Breast epithelium (tissue), 4 donors: Measurements from ENCODE around the gene BDP1. TPM values are rescaled to one million over a fixed set of nuclear protein-coding genes. Genes with fewer than 3 reads are reported as not detected.

ENCODE experiments used
- DNase-seq, 2 donors: peaks; one replicate each; pipeline ENCODE4 v3.0.0-alpha.2; 2019; ENCODE audit warnings: low spot score in 2 of 2
- H3K27ac ChIP-seq, 2 donors: fragments of 200-600 bp; sonication (generic) in 1 of 2; one replicate each; pipeline ENCODE4 v1.5.1; 2016 to 2019; ENCODE audit warnings: mild to moderate bottlenecking in 1 of 2
- H3K27me3 ChIP-seq, 2 donors: fragments of 200-600 bp; sonication (generic) in 1 of 2; one replicate each; pipeline versions ENCODE4 v1.5.1 to v1.6.0; 2017 to 2019; ENCODE audit warnings: control low read depth in 1 of 2, mild to moderate bottlenecking in 1 of 2
- H3K36me3 ChIP-seq: fragments of 200-600 bp; one replicate; pipeline ENCODE4 v1.5.1; 2019
- H3K4me1 ChIP-seq, 2 donors: fragments of 200-600 bp; sonication (generic); one replicate each; pipeline ENCODE4 v1.5.1; 2016 to 2019; ENCODE audit warnings: control low read depth in 1 of 2
- H3K4me3 ChIP-seq, 3 donors: fragments of 200-600 bp; sonication (generic); 1 replicate in 2 of 3; 2 replicates in 1 of 3; pipeline ENCODE4 v1.5.1; 2016 to 2019; ENCODE audit warnings: mild to moderate bottlenecking in 3 of 3, moderate library complexity in 2 of 3
- H3K9me3 ChIP-seq, 2 donors: fragments of 200-600 bp; sonication (generic) in 1 of 2; one replicate each; pipeline ENCODE4 v1.5.1; 2016 to 2019; ENCODE audit warnings: control low read depth in 1 of 2
- POLR2A ChIP-seq: fragments of 450-650 bp; IDR thresholded peaks from one replicate; pipeline ENCODE4 v1.6.1; 2016; ENCODE audit warnings: antibody characterized with exemption, mild to moderate bottlenecking, moderate library complexity
- POLR2AphosphoS5 ChIP-seq, 3 donors: sonication (generic); formaldehyde crosslinking; IDR thresholded peaks; one replicate each; pipeline ENCODE4 v1.6.1; 2017; ENCODE audit warnings: antibody characterized with exemption in 3 of 3
- intact Hi-C: fragments of 100-400 bp; cut with DNase I; formaldehyde crosslinking; loops from one replicate; pipeline ENCODE4 v1.15.1; 2023; ENCODE audit warnings: low total_unique reads
- total RNA-seq, 3 donors: library from RNA; depleted of rRNA; stranded (reverse); fragments of >200 nt; gene quantifications; one replicate each; pipeline ENCODE4 v1.1.0, GENCODE V29; 2016
- TF ChIP-seq, protein P1 (sequence below), 3 donors: fragments of 450-650 bp; IDR thresholded peaks; one replicate each; pipeline ENCODE4 v1.5.1; 2016 to 2017; ENCODE audit warnings: antibody characterized with exemption in 3 of 3, mild to moderate bottlenecking in 3 of 3, moderate library complexity in 3 of 3

The BDP1 gene
- total RNA-seq, 3 donors from 2014 or later: 26.4 to 119 (median 41.6) TPM

DNA sequence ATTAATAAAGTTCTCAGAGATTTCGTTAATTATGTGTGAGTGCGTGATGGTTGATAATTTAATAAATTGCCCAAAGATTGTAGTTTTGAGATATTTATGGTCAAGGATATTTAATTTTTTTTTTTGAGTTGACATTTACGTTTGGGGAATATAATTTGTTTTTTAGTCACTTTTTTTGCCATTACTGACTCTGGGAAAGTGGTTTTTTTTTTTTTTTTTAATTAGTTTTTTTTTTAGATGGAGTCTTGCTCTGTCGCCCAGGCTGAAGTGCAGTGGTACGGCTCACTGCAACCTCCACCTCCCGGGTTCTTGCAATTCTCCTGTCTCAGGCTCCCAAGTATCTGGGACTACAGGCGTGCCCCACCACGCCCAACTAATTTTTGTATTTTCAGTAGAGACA is 1.7 kb downstream of the BDP1 start:
- no peak overlapping the region for H3K27ac ChIP-seq
- no peaks in the 10 kb centered on the region for H3K4me1 ChIP-seq
- no peaks in the 10 kb centered on the region for H3K36me3 ChIP-seq
- TF ChIP-seq, protein P1, sequence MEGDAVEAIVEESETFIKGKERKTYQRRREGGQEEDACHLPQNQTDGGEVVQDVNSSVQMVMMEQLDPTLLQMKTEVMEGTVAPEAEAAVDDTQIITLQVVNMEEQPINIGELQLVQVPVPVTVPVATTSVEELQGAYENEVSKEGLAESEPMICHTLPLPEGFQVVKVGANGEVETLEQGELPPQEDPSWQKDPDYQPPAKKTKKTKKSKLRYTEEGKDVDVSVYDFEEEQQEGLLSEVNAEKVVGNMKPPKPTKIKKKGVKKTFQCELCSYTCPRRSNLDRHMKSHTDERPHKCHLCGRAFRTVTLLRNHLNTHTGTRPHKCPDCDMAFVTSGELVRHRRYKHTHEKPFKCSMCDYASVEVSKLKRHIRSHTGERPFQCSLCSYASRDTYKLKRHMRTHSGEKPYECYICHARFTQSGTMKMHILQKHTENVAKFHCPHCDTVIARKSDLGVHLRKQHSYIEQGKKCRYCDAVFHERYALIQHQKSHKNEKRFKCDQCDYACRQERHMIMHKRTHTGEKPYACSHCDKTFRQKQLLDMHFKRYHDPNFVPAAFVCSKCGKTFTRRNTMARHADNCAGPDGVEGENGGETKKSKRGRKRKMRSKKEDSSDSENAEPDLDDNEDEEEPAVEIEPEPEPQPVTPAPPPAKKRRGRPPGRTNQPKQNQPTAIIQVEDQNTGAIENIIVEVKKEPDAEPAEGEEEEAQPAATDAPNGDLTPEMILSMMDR (IDR thresholded peaks at IDR 0.05): no peak
- TF ChIP-seq POLR2A: no peak
- TF ChIP-seq POLR2AphosphoS5 (IDR thresholded peaks at IDR 0.05): no peak
- DNase-seq: no peak
- H3K9me3 ChIP-seq: no peaks in the 10 kb centered on the region
- peak overlapping the region in 2 of 3 donors; percentile 69 to 88 for H3K4me3 ChIP-seq
- intact Hi-C loops: no loop called here
- H3K27me3 ChIP-seq: no peaks in the 10 kb centered on the region

DNA sequence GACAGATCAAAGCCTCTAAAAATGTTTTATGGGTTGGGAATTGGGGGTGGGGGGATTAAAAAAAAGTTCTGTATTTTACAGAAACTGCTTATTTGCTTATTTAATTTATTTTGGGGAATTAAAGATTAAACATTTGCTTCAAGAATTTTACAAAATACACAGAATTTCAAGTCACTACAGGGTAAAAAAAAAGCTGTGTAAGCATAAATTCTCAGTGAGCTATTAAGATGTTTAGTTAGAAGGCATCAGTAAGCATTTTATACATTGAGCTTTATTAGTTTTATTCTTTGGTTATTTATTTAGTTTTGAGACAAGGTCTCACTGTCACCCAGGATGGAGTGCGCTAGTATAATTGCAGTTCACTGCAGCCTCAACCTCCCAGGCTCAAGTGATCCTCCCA is 5.2 kb downstream of the BDP1 start:
- H3K4me3 ChIP-seq: no peak overlapping the region
- DNase-seq: no peak
- H3K36me3 ChIP-seq: peaks cover 4% of the 10 kb centered on the region
- no peaks in the 10 kb centered on the region for H3K27me3 ChIP-seq
- intact Hi-C loops: no loop called here
- H3K27ac ChIP-seq: no peak overlapping the region
- no peaks in the 10 kb centered on the region for H3K4me1 ChIP-seq
- TF ChIP-seq POLR2A (no peak), POLR2AphosphoS5 (IDR thresholded peaks at IDR 0.05) (no peak)
- TF ChIP-seq, protein P1 (IDR thresholded peaks at IDR 0.05): no peak
- H3K9me3 ChIP-seq: no peaks in the 10 kb centered on the region

DNA sequence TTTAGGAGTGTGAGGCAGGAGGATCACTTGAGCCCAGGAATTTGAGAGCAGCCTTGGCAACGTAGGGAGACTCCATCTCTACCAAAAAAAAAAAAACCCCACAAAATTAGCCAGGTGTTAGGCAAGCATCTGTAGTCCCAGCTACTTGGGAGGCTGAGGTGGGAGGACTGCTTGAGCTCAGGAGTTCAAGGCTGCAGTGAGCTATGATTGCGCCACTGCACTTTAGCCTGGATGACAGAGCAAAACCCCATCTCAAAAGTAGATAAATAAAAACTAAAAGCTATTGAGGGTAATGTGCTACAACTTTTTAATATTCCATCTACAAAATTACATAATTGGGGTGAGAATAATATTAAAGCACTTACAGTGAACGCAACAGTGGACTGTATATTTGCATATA is 5.9 kb downstream of the BDP1 start:
- H3K4me3 ChIP-seq: no peak overlapping the region
- DNase-seq: no peak
- peak overlapping the region in 1 of 2 donors; percentile 3 for H3K27ac ChIP-seq
- H3K9me3 ChIP-seq: no peaks in the 10 kb centered on the region
- H3K4me1 ChIP-seq: no peaks in the 10 kb centered on the region
- H3K36me3 ChIP-seq: peaks cover 4% of the 10 kb centered on the region
- intact Hi-C loops: no loop called here
- no peaks in the 10 kb centered on the region for H3K27me3 ChIP-seq
- TF ChIP-seq, protein P1 (IDR thresholded peaks at IDR 0.05): no peak
- TF ChIP-seq POLR2AphosphoS5 (IDR thresholded peaks at IDR 0.05) (no peak), POLR2A (no peak)

DNA sequence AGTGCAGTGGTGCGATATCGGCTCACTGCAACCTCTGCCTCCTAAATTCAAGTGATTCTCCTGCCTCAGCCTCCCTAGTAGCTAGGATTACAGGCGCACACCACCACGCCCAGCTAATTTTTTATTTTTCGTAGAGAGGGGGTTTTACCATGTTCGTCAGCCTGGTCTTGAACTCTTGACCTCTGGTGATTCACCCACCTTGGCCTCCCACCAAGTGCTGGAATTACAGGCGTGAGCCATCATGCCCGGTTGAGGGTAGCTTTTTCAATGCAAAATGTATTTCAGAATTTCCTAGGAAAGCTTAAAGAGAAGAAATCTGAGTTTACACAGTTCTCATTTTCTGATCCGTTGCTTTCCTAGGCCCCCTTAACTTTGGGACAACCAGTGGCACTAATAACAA is 15.7 kb downstream of the BDP1 start:
- Histone ChIP-seq H3K27ac (no peak overlapping the region), H3K9me3 (no peaks in the 10 kb centered on the region), H3K4me3 (no peak overlapping the region), H3K36me3 (peaks cover 4% of the 10 kb centered on the region), H3K27me3 (no peaks in the 10 kb centered on the region), H3K4me1 (no peaks in the 10 kb centered on the region)
- intact Hi-C loops: no loop called here
- TF ChIP-seq POLR2A: no peak
- no peak for TF ChIP-seq POLR2AphosphoS5 (IDR thresholded peaks at IDR 0.05)
- TF ChIP-seq, protein P1 (IDR thresholded peaks at IDR 0.05): no peak
- no peak for DNase-seq

DNA sequence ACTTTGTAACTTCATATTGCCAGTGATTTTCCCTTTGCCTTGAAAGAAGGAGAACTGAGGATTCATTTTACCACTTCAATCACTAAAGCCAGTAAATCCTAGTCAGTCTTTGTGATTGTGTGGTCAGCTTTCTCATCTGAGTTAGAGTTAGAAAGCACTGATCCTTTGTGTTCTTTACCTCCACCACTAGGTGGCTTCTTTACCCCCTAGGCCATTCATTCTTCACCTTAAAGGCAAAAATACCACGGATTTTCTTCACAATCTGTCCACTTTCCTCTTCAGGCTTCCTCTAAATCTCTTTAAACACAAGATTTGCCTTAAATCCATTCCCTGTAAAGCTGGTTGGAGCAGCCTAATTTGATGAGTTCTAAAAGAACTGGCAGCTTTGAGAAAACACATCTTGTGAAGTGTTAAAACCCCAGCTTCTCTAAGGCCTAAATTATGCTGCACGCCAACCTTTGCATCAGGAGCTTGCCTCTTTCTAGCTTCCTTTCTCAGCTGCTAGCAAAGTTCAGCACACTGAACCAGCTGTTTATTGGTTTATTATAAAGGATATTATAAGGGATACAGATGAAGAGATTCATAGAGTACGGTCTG is 20.4 kb downstream of the BDP1 start:
- H3K36me3 ChIP-seq: peaks cover 4% of the 10 kb centered on the region
- no peaks in the 10 kb centered on the region for H3K27me3 ChIP-seq

More for the DNA sequence above, 20.4 kb downstream of the BDP1 start:
- no peak for DNase-seq
- TF ChIP-seq POLR2AphosphoS5 (IDR thresholded peaks at IDR 0.05): no peak
- TF ChIP-seq, protein P1 (IDR thresholded peaks at IDR 0.05): peak in 1 of 3 donors; percentile 31
- no peaks in the 10 kb centered on the region for H3K4me1 ChIP-seq
- intact Hi-C loops: no loop called here
- no peaks in the 10 kb centered on the region for H3K9me3 ChIP-seq
- no peak overlapping the region for H3K27ac ChIP-seq
- no peak overlapping the region for H3K4me3 ChIP-seq
